CD14-positive monocyte (primary cell): ENCODE measurements around the gene CEBPE. TPM values are rescaled to one million over a fixed set of nuclear protein-coding genes. Genes with fewer than 3 reads are reported as not detected.

Experiments
- DNase-seq, 3 donors: peaks; one replicate each; pipeline ENCODE4 v3.0.0-alpha.2; 2011 to 2022
- H2AFZ ChIP-seq: 2 replicates; pipeline ENCODE4 v1.6.0; 2012; ENCODE audit warnings: mild to moderate bottlenecking, low read depth, low read length, inconsistent platforms; ENCODE audit not compliant: insufficient read depth, poor library complexity, severe bottlenecking
- H3K27ac ChIP-seq, 2 donors: 1 replicate in 1 of 2; 2 replicates in 1 of 2; pipeline ENCODE4 v1.5.1; 2012 to 2013; ENCODE audit warnings: low read length in 2 of 2, control low read depth in 1 of 2, inconsistent platforms in 1 of 2, low read depth in 1 of 2, mild to moderate bottlenecking in 1 of 2
- H3K27me3 ChIP-seq, 2 donors: one replicate each; pipeline versions ENCODE4 v1.6.0 to v1.6.1; 2011 to 2013; ENCODE audit warnings: low read length in 2 of 2; ENCODE audit not compliant: control insufficient read depth in 2 of 2, insufficient read depth in 2 of 2
- H3K36me3 ChIP-seq, 2 donors: replicated peaks in 1 of 2; 1 replicate in 1 of 2; 2 replicates in 1 of 2; pipeline versions ENCODE4 v1.5.1 to v1.6.1; 2012 to 2013; ENCODE audit warnings: low read length in 2 of 2, control low read depth in 1 of 2, inconsistent platforms in 1 of 2, mild to moderate bottlenecking in 1 of 2; ENCODE audit not compliant: insufficient read depth in 2 of 2, control insufficient read depth in 1 of 2
- H3K4me1 ChIP-seq, 2 donors: 1 replicate in 1 of 2; 2 replicates in 1 of 2; pipeline versions ENCODE4 v1.5.1 to v1.6.1; 2012 to 2013; ENCODE audit warnings: low read length in 2 of 2, control low read depth in 1 of 2, inconsistent platforms in 1 of 2, mild to moderate bottlenecking in 1 of 2, moderate library complexity in 1 of 2; ENCODE audit not compliant: insufficient read depth in 2 of 2, control insufficient read depth in 1 of 2
- H3K4me2 ChIP-seq: replicated peaks from 2 replicates; pipeline ENCODE3; 2012; ENCODE audit warnings: low read length, moderate library complexity, mild to moderate bottlenecking; ENCODE audit not compliant: poor library complexity, severe bottlenecking; ENCODE audit errors: extremely low read depth
- H3K4me3 ChIP-seq, 3 experiments: fragments of 200-600 bp in 1 of 3; sonication (generic) in 1 of 3; replicated peaks in 1 of 3; 1 replicate in 2 of 3; 2 replicates in 1 of 3; pipeline ENCODE4 v1.5.1; 2011 to 2013; ENCODE audit warnings: low read length in 3 of 3, mild to moderate bottlenecking in 3 of 3, control low read depth in 2 of 3, low read depth in 2 of 3, inconsistent platforms in 1 of 3, moderate library complexity in 1 of 3
- H3K79me2 ChIP-seq: 2 replicates; pipeline ENCODE4 v1.6.0; 2012; ENCODE audit warnings: mild to moderate bottlenecking, control low read depth, inconsistent platforms, low read length, moderate library complexity; ENCODE audit not compliant: insufficient read depth
- H3K9ac ChIP-seq: 2 replicates; pipeline ENCODE4 v1.6.0; 2017; ENCODE audit warnings: low read length, mild to moderate bottlenecking; ENCODE audit not compliant: insufficient read depth, poor library complexity, severe bottlenecking
- H3K9me3 ChIP-seq, 2 donors: replicated peaks in 1 of 2; 1 replicate in 1 of 2; 2 replicates in 1 of 2; pipeline versions ENCODE4 v1.5.1 to v1.6.1; 2012 to 2013; ENCODE audit warnings: low read length in 2 of 2, control low read depth in 1 of 2; ENCODE audit not compliant: control insufficient read depth in 1 of 2, insufficient read depth in 1 of 2
- H4K20me1 ChIP-seq: 2 replicates; pipeline ENCODE4 v1.6.0; 2012; ENCODE audit warnings: mild to moderate bottlenecking, low read length, control low read depth, moderate library complexity; ENCODE audit not compliant: insufficient read depth
- H3K27ac Mint-ChIP-seq, 7 donors: one replicate each; pipeline ENCODE4 v1.8.0; 2020; ENCODE audit warnings: mild to moderate bottlenecking in 7 of 7, mixed read lengths in 7 of 7, moderate library complexity in 6 of 7, inconsistent platforms in 2 of 7
- H3K27me3 Mint-ChIP-seq, 3 donors: one replicate each; pipeline ENCODE4 v1.8.0; 2021 to 2022; ENCODE audit warnings: low read depth in 3 of 3, mild to moderate bottlenecking in 3 of 3, mixed read lengths in 3 of 3, moderate library complexity in 3 of 3, inconsistent platforms in 1 of 3
- H3K36me3 Mint-ChIP-seq, 2 donors: one replicate each; pipeline ENCODE4 v1.8.0; 2020; ENCODE audit warnings: mixed read lengths in 2 of 2, inconsistent platforms in 1 of 2, mild to moderate bottlenecking in 1 of 2
- H3K4me1 Mint-ChIP-seq: one replicate; pipeline ENCODE4 v1.8.0; 2020; ENCODE audit warnings: mild to moderate bottlenecking, mixed read lengths
- H3K4me3 Mint-ChIP-seq, 2 donors: one replicate each; pipeline ENCODE4 v1.8.0; 2020; ENCODE audit warnings: mild to moderate bottlenecking in 2 of 2, mixed read lengths in 2 of 2, moderate library complexity in 1 of 2
- H3K9me3 Mint-ChIP-seq, 7 donors: one replicate each; pipeline ENCODE4 v1.8.0; 2020 to 2022; ENCODE audit warnings: mixed read lengths in 7 of 7, mild to moderate bottlenecking in 6 of 7, moderate library complexity in 6 of 7, inconsistent platforms in 2 of 7
- CTCF ChIP-seq: fragments of 200-600 bp; IDR thresholded peaks from one replicate; pipeline ENCODE4 v1.8.0; 2022; ENCODE audit warnings: antibody characterized with exemption, mild to moderate bottlenecking
- WGBS: methylation state at CpG from one replicate; pipeline ENCODE4 v1.1.5; 2013; ENCODE audit warnings: missing lambda C conversion rate; ENCODE audit not compliant: insufficient coverage; 5-methylcytosine and 5-hydroxymethylcytosine counted together
- intact Hi-C, 2 donors: fragments of 100-400 bp; cut with micrococcal nuclease; formaldehyde crosslinking; loops; one replicate each; pipeline versions ENCODE4 v1.15.0 to v1.15.1; 2023
- polyA plus RNA-seq, 3 donors: library from polyadenylated mRNA; depleted of rRNA in 1 of 3; unstranded in 2 of 3; stranded (reverse) in 1 of 3; fragments of 300-500 nt in 2 of 3; fragments of >200 nt in 1 of 3; fragmentation: Illumina TruSeq in 2 of 3; gene quantifications; 1 replicate in 2 of 3; 2 replicates in 1 of 3; pipeline ENCODE4 v1.2.3, GENCODE V29; 2012 to 2021

The CEBPE gene
- polyA plus RNA-seq, 3 donors = 0.73 to 1.5 (median 1.3) TPM

DNA sequence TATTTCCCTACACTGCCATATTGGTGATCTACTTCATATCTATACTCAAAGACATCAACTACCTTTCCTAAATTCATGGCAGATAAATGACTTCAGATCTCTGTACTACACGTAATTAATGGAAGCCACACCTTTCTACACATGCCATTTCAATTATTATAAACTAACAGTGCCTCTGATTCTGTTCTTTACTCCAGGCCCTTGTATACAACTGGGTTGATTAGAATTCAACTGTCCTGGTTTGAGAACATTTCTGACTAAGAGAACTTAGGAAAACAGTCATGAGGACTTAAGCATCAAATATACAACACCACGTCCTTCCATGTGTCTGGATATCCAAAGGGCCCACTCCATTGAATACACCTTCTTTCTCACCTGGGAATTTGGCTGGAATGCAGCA, 26.0 kb downstream of the CEBPE start:
- H3K79me2 ChIP-seq = peaks cover 94% of the 10 kb centered on the region
- intact Hi-C loops = loop anchor here in 1 of 2 donors (10.0 kb wide), 1 partner anchor 192 kb away; the partner anchor contains the start of gene HOMEZ
- no peak for DNase-seq
- H3K27me3 Mint-ChIP-seq = no peaks in the 10 kb centered on the region
- H3K4me3 ChIP-seq = no peak overlapping the region
- TF ChIP-seq CTCF = no peak
- no peak overlapping the region for H3K27ac Mint-ChIP-seq
- no peak overlapping the region for H2AFZ ChIP-seq
- H3K27ac ChIP-seq = no peak overlapping the region
- H3K4me1 ChIP-seq = peaks cover 21 to 35% of the 10 kb centered on the region in 2 donors
- H3K9me3 ChIP-seq = no peaks in the 10 kb centered on the region
- H3K9me3 Mint-ChIP-seq = no peaks in the 10 kb centered on the region
- H4K20me1 ChIP-seq = peaks cover 80% of the 10 kb centered on the region
- H3K4me3 Mint-ChIP-seq = no peak overlapping the region
- peaks cover 46 to 52% of the 10 kb centered on the region in 2 donors for H3K36me3 Mint-ChIP-seq
- peaks cover 56 to 63% of the 10 kb centered on the region in 2 donors for H3K36me3 ChIP-seq
- H3K9ac ChIP-seq = no peak overlapping the region
- H3K4me1 Mint-ChIP-seq = peaks cover 18% of the 10 kb centered on the region
- peak overlapping the region; percentile 88 for H3K4me2 ChIP-seq
- no CpG with 5 or more reads among the region's 2 CpGs for WGBS
- H3K27me3 ChIP-seq = no peaks in the 10 kb centered on the region

GRCh38 chr14:23091294-23092225, 27.5 kb downstream of the CEBPE start:
- H2AFZ ChIP-seq = no peak overlapping the region
- no peaks in the 10 kb centered on the region for H3K27me3 ChIP-seq
- peaks cover 94% of the 10 kb centered on the region for H3K79me2 ChIP-seq
- Mint-ChIP-seq H3K27me3 (no peaks in the 10 kb centered on the region), H3K4me3 (no peak overlapping the region), H3K9me3 (no peaks in the 10 kb centered on the region), H3K27ac (peak overlapping the region in 2 of 7 donors; percentile 4 to 75), H3K4me1 (peaks cover 6% of the 10 kb centered on the region), H3K36me3 (peaks cover 51 to 58% of the 10 kb centered on the region in 2 donors)
- no peak overlapping the region for H3K9ac ChIP-seq
- H3K9me3 ChIP-seq = no peaks in the 10 kb centered on the region
- 76% methylated on average over 7 of the region's 12 CpGs for WGBS
- DNase-seq = no peak
- H3K27ac ChIP-seq = no peak overlapping the region
- H3K4me3 ChIP-seq = no peak overlapping the region
- TF ChIP-seq CTCF = no peak
- H3K4me1 ChIP-seq = peaks cover 15 to 24% of the 10 kb centered on the region in 2 donors
- H4K20me1 ChIP-seq = peaks cover 82% of the 10 kb centered on the region
- peaks cover 63 to 70% of the 10 kb centered on the region in 2 donors for H3K36me3 ChIP-seq
- H3K4me2 ChIP-seq = no peak overlapping the region
- intact Hi-C loops = loop anchor here in 1 of 2 donors (10.0 kb wide), 1 partner anchor 193 kb away; the partner anchor contains the start of gene HOMEZ
